NCI-H345 treated with DMSO at 0.1 percent for 48 hours (cell line): ENCODE data around the gene CAD.
"Not testable (repeated sequence)": the region's sequence is repeated elsewhere in the genome, so short reads cannot be mapped to it uniquely, and the experiment has no call there.

Source experiments
- DNase-seq: peaks from one replicate; lab custom pipeline; 2025; ENCODE audit not compliant: unreplicated experiment; lab: John Stamatoyannopoulos, UW

CAD gene

GRCh38 chr2:27198068-27198467 lies 19.1 kb upstream of the CAD start:
- DNase-seq: not testable (repeated sequence)

- DNase-seq: no peak
Measured at GRCh38 chr2:27198627-27199026, 18.5 kb upstream of the CAD start.

- DNase-seq: no peak
Measured at GRCh38 chr2:27199241-27199640, 17.9 kb upstream of the CAD start.

GRCh38 chr2:27201675-27202074 lies 15.5 kb upstream of the CAD start:
- no peak for DNase-seq

GRCh38 chr2:27202854-27203253 lies 14.3 kb upstream of the CAD start:
- DNase-seq: no peak

GRCh38 chr2:27203741-27204140 lies 13.4 kb upstream of the CAD start:
- DNase-seq: no peak

GRCh38 chr2:27204566-27204965 lies 12.6 kb upstream of the CAD start:
- no peak for DNase-seq

GRCh38 chr2:27205206-27205605 lies 12.0 kb upstream of the CAD start:
- DNase-seq: no peak

GRCh38 chr2:27206346-27206745 lies 10.8 kb upstream of the CAD start:
- DNase-seq: no peak

GRCh38 chr2:27208486-27209050 lies 8.6 kb upstream of the CAD start:
- no peak for DNase-seq

GRCh38 chr2:27209621-27210401 lies 7.4 kb upstream of the CAD start:
- DNase-seq: no peak

GRCh38 chr2:27211241-27211942 lies 5.8 kb upstream of the CAD start:
- no peak for DNase-seq

- peak; percentile 89 for DNase-seq
Measured at GRCh38 chr2:27211943-27212625, 5.1 kb upstream of the CAD start, which contains the start of the genes ATRAID and SLC5A6. Gene ATRAID, plus strand, starts transcription at chr2:27212041. Its CDS starts 328 bp downstream, at chr2:27212369. Gene SLC5A6, minus strand, starts transcription at chr2:27212268. Its CDS starts 4,618 bp downstream, at chr2:27207650.

GRCh38 chr2:27212626-27213471 lies 4.3 kb upstream of the CAD start:
- peak; percentile 63 for DNase-seq

- DNase-seq: no peak
Measured at GRCh38 chr2:27214941-27215340, 2.2 kb upstream of the CAD start.

- DNase-seq: no peak
Measured at GRCh38 chr2:27216416-27217137, 592 bp upstream of the CAD start.

GRCh38 chr2:27218614-27219013 lies 1.4 kb downstream of the CAD start:
- no peak for DNase-seq

GRCh38 chr2:27219091-27219490 lies 1.9 kb downstream of the CAD start:
- DNase-seq: no peak

- DNase-seq: no peak
Measured at GRCh38 chr2:27220091-27220490, 2.9 kb downstream of the CAD start.

- no peak for DNase-seq
Measured at GRCh38 chr2:27221166-27221565, 4.0 kb downstream of the CAD start.
